ENCODE measurements around the gene ACP5.

The ACP5 gene

GRCh38 chr19:11538232-11539036 lies 39.0 kb downstream of the ACP5 start, which contains the start of gene CNN1:
TSS of gene CNN1 (plus strand) at chr19:11538851. CDS start at chr19:11538928, 77 bp downstream.
- Histone ChIP-seq H3K27me3 (ENCODE audit: insufficient read depth, poor library complexity, severe bottlenecking) (no peaks in the 10 kb centered on the region), H3K27ac (ENCODE audit: poor library complexity, severe bottlenecking) (no peak within 1 kb of the TSS), H3K9me3 (ENCODE audit: severe bottlenecking) (no peaks in the 10 kb centered on the region), H3K4me1 (ENCODE audit: insufficient read depth, poor library complexity, severe bottlenecking) (no peaks in the 10 kb centered on the region), H3K4me3 (ENCODE audit: severe bottlenecking) (no peak within 1 kb of the TSS), H3K36me3 (ENCODE audit: low read depth) (no peaks in the 10 kb centered on the region)
- TF ChIP-seq, protein P1, sequence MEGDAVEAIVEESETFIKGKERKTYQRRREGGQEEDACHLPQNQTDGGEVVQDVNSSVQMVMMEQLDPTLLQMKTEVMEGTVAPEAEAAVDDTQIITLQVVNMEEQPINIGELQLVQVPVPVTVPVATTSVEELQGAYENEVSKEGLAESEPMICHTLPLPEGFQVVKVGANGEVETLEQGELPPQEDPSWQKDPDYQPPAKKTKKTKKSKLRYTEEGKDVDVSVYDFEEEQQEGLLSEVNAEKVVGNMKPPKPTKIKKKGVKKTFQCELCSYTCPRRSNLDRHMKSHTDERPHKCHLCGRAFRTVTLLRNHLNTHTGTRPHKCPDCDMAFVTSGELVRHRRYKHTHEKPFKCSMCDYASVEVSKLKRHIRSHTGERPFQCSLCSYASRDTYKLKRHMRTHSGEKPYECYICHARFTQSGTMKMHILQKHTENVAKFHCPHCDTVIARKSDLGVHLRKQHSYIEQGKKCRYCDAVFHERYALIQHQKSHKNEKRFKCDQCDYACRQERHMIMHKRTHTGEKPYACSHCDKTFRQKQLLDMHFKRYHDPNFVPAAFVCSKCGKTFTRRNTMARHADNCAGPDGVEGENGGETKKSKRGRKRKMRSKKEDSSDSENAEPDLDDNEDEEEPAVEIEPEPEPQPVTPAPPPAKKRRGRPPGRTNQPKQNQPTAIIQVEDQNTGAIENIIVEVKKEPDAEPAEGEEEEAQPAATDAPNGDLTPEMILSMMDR (IDR thresholded peaks at IDR 0.05; ENCODE audit: poor library complexity, severe bottlenecking): no peak
- ATAC-seq (ENCODE audit: low read depth) (no peak), DNase-seq (ENCODE audit: low spot score) (no peak)

DNA sequence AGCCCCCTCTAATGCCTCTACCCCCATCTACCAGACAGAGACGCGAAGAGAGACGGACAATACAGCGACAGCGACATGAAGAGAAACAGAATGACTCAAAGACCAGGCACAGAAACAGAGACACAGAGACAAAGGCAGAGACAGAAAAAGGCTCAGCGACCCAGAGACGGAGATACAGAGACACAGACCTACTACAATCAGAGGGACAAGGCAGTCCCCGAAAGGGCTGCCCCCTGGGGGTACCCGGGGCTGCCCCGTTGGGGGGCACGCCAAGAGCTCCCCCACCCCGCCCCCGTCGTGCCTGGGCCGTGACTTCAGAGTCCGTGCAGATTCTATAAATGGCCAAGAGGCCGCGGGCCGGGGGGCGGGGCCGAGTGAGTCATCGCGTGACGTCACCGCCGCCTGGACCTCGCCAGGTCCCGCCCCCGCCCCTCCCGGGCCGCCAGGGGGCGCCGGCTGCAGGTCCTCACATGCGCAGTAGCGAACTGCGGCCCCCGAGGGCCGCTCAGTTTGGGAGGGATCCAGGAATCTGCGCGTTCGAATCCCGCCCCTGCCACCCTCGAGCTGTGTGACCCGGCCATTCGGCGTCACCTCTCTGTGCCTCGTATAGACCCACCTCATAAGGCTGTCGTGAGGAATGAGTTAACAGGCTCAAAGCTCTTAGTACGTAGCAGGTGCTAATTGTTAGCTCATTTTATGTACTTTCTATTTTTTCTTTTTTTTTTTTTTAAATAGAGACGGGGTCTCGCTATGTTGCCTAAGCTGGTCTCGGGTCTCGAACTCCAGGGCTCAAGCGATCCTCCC lies 41.5 kb downstream of the ACP5 start:
- TF ChIP-seq, protein P1 (IDR thresholded peaks at IDR 0.05; ENCODE audit: poor library complexity, severe bottlenecking): peak; percentile 95
- ATAC-seq (ENCODE audit: low read depth): peak; percentile 48; the same call in 2 of the 3 replicates
- no peak overlapping the region for H3K4me3 ChIP-seq (ENCODE audit: severe bottlenecking)
- no peak for DNase-seq (ENCODE audit: low spot score)
- peaks cover 14% of the 10 kb centered on the region for H3K4me1 ChIP-seq (ENCODE audit: insufficient read depth, poor library complexity, severe bottlenecking)
- H3K36me3 ChIP-seq (ENCODE audit: low read depth): no peaks in the 10 kb centered on the region
- H3K27me3 ChIP-seq (ENCODE audit: insufficient read depth, poor library complexity, severe bottlenecking): no peaks in the 10 kb centered on the region
- no peaks in the 10 kb centered on the region for H3K9me3 ChIP-seq (ENCODE audit: severe bottlenecking)
- no peak overlapping the region for H3K27ac ChIP-seq (ENCODE audit: poor library complexity, severe bottlenecking)

GRCh38 chr19:11534948-11535347 lies 42.5 kb downstream of the ACP5 start:
- peaks cover 14% of the 10 kb centered on the region for H3K4me1 ChIP-seq (ENCODE audit: insufficient read depth, poor library complexity, severe bottlenecking)
- TF ChIP-seq, protein P1 (IDR thresholded peaks at IDR 0.05; ENCODE audit: poor library complexity, severe bottlenecking): no peak
- H3K27ac ChIP-seq (ENCODE audit: poor library complexity, severe bottlenecking): no peak overlapping the region
- no peaks in the 10 kb centered on the region for H3K27me3 ChIP-seq (ENCODE audit: insufficient read depth, poor library complexity, severe bottlenecking)
- no peaks in the 10 kb centered on the region for H3K36me3 ChIP-seq (ENCODE audit: low read depth)
- H3K4me3 ChIP-seq (ENCODE audit: severe bottlenecking): no peak overlapping the region
- ATAC-seq (ENCODE audit: low read depth) (no peak), DNase-seq (ENCODE audit: low spot score) (no peak)
- no peaks in the 10 kb centered on the region for H3K9me3 ChIP-seq (ENCODE audit: severe bottlenecking)

DNA sequence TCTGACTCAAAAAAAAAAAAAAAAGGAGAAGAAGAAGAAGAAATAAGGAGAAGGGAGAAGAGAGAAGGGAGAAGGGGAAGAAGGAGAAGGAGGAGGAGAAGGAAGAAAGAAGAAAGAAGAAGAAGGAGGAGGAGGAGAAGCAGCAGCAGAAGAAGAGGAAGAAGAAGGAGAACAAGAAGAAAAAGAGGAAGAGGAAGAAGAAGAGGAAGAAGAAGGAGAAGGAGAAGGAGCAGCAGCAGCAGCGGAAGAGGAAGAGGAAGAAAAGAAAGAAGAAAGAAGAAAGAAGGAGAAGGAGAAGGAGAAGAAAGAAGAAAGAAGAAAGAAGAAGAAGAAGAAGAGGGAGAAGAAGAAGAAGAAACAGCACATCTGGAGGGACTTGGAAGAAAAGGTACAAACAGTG lies 42.9 kb downstream of the ACP5 start:
- H3K9me3 ChIP-seq (ENCODE audit: severe bottlenecking): no peaks in the 10 kb centered on the region
- no peaks in the 10 kb centered on the region for H3K27me3 ChIP-seq (ENCODE audit: insufficient read depth, poor library complexity, severe bottlenecking)
- H3K36me3 ChIP-seq (ENCODE audit: low read depth): no peaks in the 10 kb centered on the region
- no peak for DNase-seq (ENCODE audit: low spot score)
- H3K4me3 ChIP-seq (ENCODE audit: severe bottlenecking): no peak overlapping the region
- peaks cover 14% of the 10 kb centered on the region for H3K4me1 ChIP-seq (ENCODE audit: insufficient read depth, poor library complexity, severe bottlenecking)
- ATAC-seq (ENCODE audit: low read depth): no peak
- TF ChIP-seq, protein P1 (IDR thresholded peaks at IDR 0.05; ENCODE audit: poor library complexity, severe bottlenecking): no peak
- no peak overlapping the region for H3K27ac ChIP-seq (ENCODE audit: poor library complexity, severe bottlenecking)

Data from RWPE2 (cell line).